ENCODE results near the gene RAPGEF2. TPM values are rescaled to one million over a fixed set of nuclear protein-coding genes. Genes with fewer than 3 reads are reported as not detected.

The RAPGEF2 gene
- total RNA-seq, 2 donors from 2014 or later = 38.2 to 46.7 TPM

- H3K4me3 ChIP-seq = no peak overlapping the region
- intact Hi-C loops (cut with DNase I) = no loop called here
- H3K4me1 ChIP-seq = peaks cover 7% of the 10 kb centered on the region
- no peaks in the 10 kb centered on the region for H3K9me3 ChIP-seq
- TF ChIP-seq, protein P1, sequence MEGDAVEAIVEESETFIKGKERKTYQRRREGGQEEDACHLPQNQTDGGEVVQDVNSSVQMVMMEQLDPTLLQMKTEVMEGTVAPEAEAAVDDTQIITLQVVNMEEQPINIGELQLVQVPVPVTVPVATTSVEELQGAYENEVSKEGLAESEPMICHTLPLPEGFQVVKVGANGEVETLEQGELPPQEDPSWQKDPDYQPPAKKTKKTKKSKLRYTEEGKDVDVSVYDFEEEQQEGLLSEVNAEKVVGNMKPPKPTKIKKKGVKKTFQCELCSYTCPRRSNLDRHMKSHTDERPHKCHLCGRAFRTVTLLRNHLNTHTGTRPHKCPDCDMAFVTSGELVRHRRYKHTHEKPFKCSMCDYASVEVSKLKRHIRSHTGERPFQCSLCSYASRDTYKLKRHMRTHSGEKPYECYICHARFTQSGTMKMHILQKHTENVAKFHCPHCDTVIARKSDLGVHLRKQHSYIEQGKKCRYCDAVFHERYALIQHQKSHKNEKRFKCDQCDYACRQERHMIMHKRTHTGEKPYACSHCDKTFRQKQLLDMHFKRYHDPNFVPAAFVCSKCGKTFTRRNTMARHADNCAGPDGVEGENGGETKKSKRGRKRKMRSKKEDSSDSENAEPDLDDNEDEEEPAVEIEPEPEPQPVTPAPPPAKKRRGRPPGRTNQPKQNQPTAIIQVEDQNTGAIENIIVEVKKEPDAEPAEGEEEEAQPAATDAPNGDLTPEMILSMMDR (IDR thresholded peaks at IDR 0.05) = no peak
- no peak for TF ChIP-seq POLR2A (IDR thresholded peaks at IDR 0.05)
- H3K27ac ChIP-seq = no peak overlapping the region
- DNase-seq = no peak
- no peak for ATAC-seq
- H3K36me3 ChIP-seq (replicated peaks in 1 of 2; ENCODE audit: insufficient read depth in 1 of 2, low read depth in 2 of 2) = no peaks in the 10 kb centered on the region
- H3K27me3 ChIP-seq = no peaks in the 10 kb centered on the region
- WGBS, 2 donors = 74 to 76% methylated on average over 4 of the region's 4 CpGs
These were observed 149.6 kb downstream of the RAPGEF2 start for GRCh38 chr4:159252491-159252890.

DNA sequence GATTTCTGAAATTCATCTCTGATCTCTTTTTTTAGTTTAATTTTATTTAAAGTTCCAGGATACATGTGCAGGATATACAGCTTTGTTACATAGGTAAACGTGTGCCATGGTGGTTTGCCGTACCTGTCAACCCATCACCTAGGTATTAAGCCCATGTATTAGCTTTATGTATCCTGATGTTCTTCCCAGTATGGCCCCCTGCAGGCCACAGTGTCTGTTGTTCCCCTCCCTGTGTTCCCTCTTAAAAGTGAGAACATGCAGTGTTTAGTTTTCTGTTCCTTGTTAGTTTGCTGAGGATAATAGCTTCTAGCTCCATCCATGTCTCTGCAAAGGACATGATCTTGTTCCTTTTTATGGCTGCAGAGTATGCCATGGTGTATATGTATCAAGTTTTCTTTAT is 153.2 kb downstream of the RAPGEF2 start:
- intact Hi-C loops (cut with DNase I) = no loop called here
- DNase-seq (no peak), ATAC-seq (no peak)
- H3K27ac ChIP-seq = no peak overlapping the region
- WGBS, 2 donors = 92 to 98% methylated on average over 2 of the region's 2 CpGs
- no peaks in the 10 kb centered on the region for H3K4me1 ChIP-seq
- no peaks in the 10 kb centered on the region for H3K9me3 ChIP-seq
- TF ChIP-seq, protein P1 (IDR thresholded peaks at IDR 0.05) = no peak
- no peak for TF ChIP-seq POLR2A (IDR thresholded peaks at IDR 0.05)
- H3K4me3 ChIP-seq = no peak overlapping the region
- H3K27me3 ChIP-seq = no peaks in the 10 kb centered on the region
- no peaks in the 10 kb centered on the region for H3K36me3 ChIP-seq (replicated peaks in 1 of 2; ENCODE audit: insufficient read depth in 1 of 2, low read depth in 2 of 2)

- Histone ChIP-seq H3K4me1 (no peaks in the 10 kb centered on the region), H3K9me3 (no peaks in the 10 kb centered on the region), H3K4me3 (no peak overlapping the region), H3K27ac (no peak overlapping the region), H3K27me3 (no peaks in the 10 kb centered on the region), H3K36me3 (replicated peaks in 1 of 2; ENCODE audit: insufficient read depth in 1 of 2, low read depth in 2 of 2) (no peaks in the 10 kb centered on the region)
- intact Hi-C loops (cut with DNase I) = no loop called here
- no peak for TF ChIP-seq POLR2A (IDR thresholded peaks at IDR 0.05)
- TF ChIP-seq, protein P1 (IDR thresholded peaks at IDR 0.05) = no peak
- ATAC-seq (no peak), DNase-seq (no peak)
- 88 to 96% methylated on average over 4 of the region's 4 CpGs for WGBS, 2 donors
These were observed 156.1 kb downstream of the RAPGEF2 start for GRCh38 chr4:159258889-159259560.

DNA sequence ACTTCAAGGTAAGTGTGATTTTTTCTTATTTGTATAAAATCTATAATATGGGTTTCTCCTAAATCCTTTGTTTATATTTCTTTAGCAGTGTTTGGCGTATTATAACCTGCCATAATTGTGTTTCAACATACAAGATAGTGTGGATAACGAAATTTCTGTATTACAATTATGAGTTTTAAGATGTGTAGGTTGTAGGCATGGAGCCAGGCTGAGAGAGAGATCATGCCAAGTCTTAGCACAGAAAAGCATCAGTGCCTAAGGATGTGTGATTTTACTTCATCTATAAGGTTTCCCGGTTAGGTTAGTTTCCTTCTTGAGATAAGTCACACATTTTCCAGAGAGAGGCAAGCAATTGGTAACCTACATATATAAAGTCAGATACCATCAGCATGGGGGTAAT is 161.2 kb downstream of the RAPGEF2 start:
- intact Hi-C loops (cut with DNase I) = no loop called here
- ATAC-seq (no peak), DNase-seq (no peak)
- WGBS, 2 donors = 85 to 97% methylated on average over 3 of the region's 3 CpGs
- TF ChIP-seq, protein P1 (IDR thresholded peaks at IDR 0.05) = no peak
- no peak for TF ChIP-seq POLR2A (IDR thresholded peaks at IDR 0.05)
- no peaks in the 10 kb centered on the region for H3K4me1 ChIP-seq
- no peaks in the 10 kb centered on the region for H3K27me3 ChIP-seq
- H3K4me3 ChIP-seq = no peak overlapping the region
- H3K36me3 ChIP-seq (replicated peaks in 1 of 2; ENCODE audit: insufficient read depth in 1 of 2, low read depth in 2 of 2) = no peaks in the 10 kb centered on the region
- H3K9me3 ChIP-seq = no peaks in the 10 kb centered on the region
- H3K27ac ChIP-seq = no peak overlapping the region
